HepG2 (cell line): ENCODE data around the gene STUB1. TPM values are rescaled to one million over a fixed set of nuclear protein-coding genes. Genes with fewer than 3 reads are reported as not detected.
A peak's percentile ranks its signal among the peaks of the same experiment; 100 is the strongest.

Experiments
- ARNTL ChIP-seq: sonication (generic); formaldehyde crosslinking; IDR thresholded peaks from 2 replicates; pipeline ENCODE4 v1.4.0; 2020; ENCODE audit warnings: mild to moderate bottlenecking, missing genetic modification reagents
- ASH2L ChIP-seq: fragments of 300-600, 200-600 bp; sonication (generic); IDR thresholded peaks from 2 replicates; pipeline ENCODE4 v1.7.0; 2017; ENCODE audit warnings: low read depth, mild to moderate bottlenecking, moderate library complexity, mixed read lengths, low read length; ENCODE audit not compliant: insufficient read length
- LBX2 ChIP-seq: sonication (generic); formaldehyde crosslinking; IDR thresholded peaks from 2 replicates; pipeline ENCODE4 v1.5.0; 2020; ENCODE audit warnings: missing genetic modification reagents, mild to moderate bottlenecking, borderline replicate concordance
- MYC ChIP-seq: sonication (generic); formaldehyde crosslinking; IDR thresholded peaks from 2 replicates; pipeline ENCODE4 v1.9.0; 2021; ENCODE audit warnings: missing genetic modification reagents, borderline replicate concordance
- NR2F2 ChIP-seq: IDR thresholded peaks from 2 replicates; pipeline ENCODE4 v1.6.1; 2012; ENCODE audit warnings: low read depth, inconsistent platforms, borderline replicate concordance
- PAF1 ChIP-seq: IDR thresholded peaks from 2 replicates; pipeline ENCODE4 v1.6.1; 2016; ENCODE audit warnings: missing genetic modification reagents, missing compliant biosample characterization
- POGK ChIP-seq: sonication (generic); formaldehyde crosslinking; conservative IDR thresholded peaks from 2 replicates; pipeline ENCODE4 v1.8.0; 2022; ENCODE audit warnings: mild to moderate bottlenecking, moderate library complexity, missing genetic modification reagents
- STAT5B ChIP-seq: sonication (generic); formaldehyde crosslinking; IDR thresholded peaks from 2 replicates; pipeline ENCODE4 v1.4.0; 2020; ENCODE audit warnings: missing genetic modification reagents
- ZBTB40 ChIP-seq, 2 experiments: fragments of 450-650 bp in 1 of 2; sonication (generic) in 1 of 2; formaldehyde crosslinking in 1 of 2; IDR thresholded peaks; 2 replicates each; pipeline versions ENCODE4 v1.6.1 to v1.8.0; 2016 to 2022; ENCODE audit warnings: antibody characterized with exemption in 1 of 2, mild to moderate bottlenecking in 1 of 2, missing genetic modification reagents in 1 of 2
- ZNF263 ChIP-seq: sonication (generic); formaldehyde crosslinking; IDR thresholded peaks from 2 replicates; pipeline ENCODE4 v1.4.0; 2020; ENCODE audit warnings: missing genetic modification reagents
- ZNF512 ChIP-seq: sonication (generic); formaldehyde crosslinking; IDR thresholded peaks from 2 replicates; pipeline ENCODE4 v1.4.0; 2020; ENCODE audit warnings: mild to moderate bottlenecking, missing genetic modification reagents
- ZNF549 ChIP-seq: sonication (generic); formaldehyde crosslinking; IDR thresholded peaks from 2 replicates; pipeline ENCODE4 v1.5.0; 2020; ENCODE audit warnings: missing genetic modification reagents
- ZNF747 ChIP-seq: sonication (generic); formaldehyde crosslinking; IDR thresholded peaks from 2 replicates; pipeline ENCODE4 v1.8.1; 2023; ENCODE audit warnings: missing genetic modification reagents, mild to moderate bottlenecking, borderline replicate concordance
- ZNF75D ChIP-seq: sonication (generic); formaldehyde crosslinking; IDR thresholded peaks from 2 replicates; pipeline ENCODE4 v1.8.1; 2023; ENCODE audit warnings: missing genetic modification reagents, mild to moderate bottlenecking, borderline replicate concordance
- polyA plus RNA-seq, 8 experiments: library from polyadenylated mRNA; depleted of rRNA in 3 of 8; stranded (reverse) in 7 of 8; unstranded in 1 of 8; fragments of >200 nt; fragmentation: Illumina TruSeq in 4 of 8; extraction: Trizol in 4 of 8; gene quantifications; 2 replicates each; pipeline versions ENCODE4 v1.2.1 to v1.2.3, GENCODE V29; 2011 to 2016; ENCODE audit warnings: low read depth in 4 of 8, missing spikeins in 1 of 8, mixed read lengths in 1 of 8; ENCODE audit not compliant: insufficient read depth in 1 of 8
- total RNA-seq, 5 experiments: library from RNA; depleted of rRNA; stranded (reverse); fragments of >200 nt; fragmentation: Illumina TruSeq; extraction: Trizol; gene quantifications; 2 replicates each; pipeline ENCODE4 v1.2.3, GENCODE V29; 2016; ENCODE audit warnings: low read depth in 1 of 5

Gene STUB1
- total and polyA plus RNA-seq, 2 of the 13 experiments (the other 11 are each of a cell fraction or from before 2014, with no cell fraction given), result 52.9 to 78.2 TPM

GRCh38 chr16:679814-680624 lies at the start of gene STUB1 (continued):
- no peak for TF ChIP-seq ZBTB40 (IDR thresholded peaks at IDR 0.05)
- no peak; the same call in 1 of the 2 replicates for TF ChIP-seq ZBTB40 (CRISPR knock-in tag; IDR thresholded peaks at IDR 0.05)
- no peak for TF ChIP-seq PAF1 (CRISPR knock-in tag)
- TF ChIP-seq ZNF75D, result no peak
- no peak for TF ChIP-seq ZNF549 (CRISPR knock-in tag)
- no peak for TF ChIP-seq ZNF747 (CRISPR knock-in tag)
- peak; percentile 42; the same call in 1 of the 2 replicates for TF ChIP-seq ZNF263 (CRISPR knock-in tag)
- no peak for TF ChIP-seq ARNTL (CRISPR knock-in tag)
- no peak for TF ChIP-seq LBX2
- no peak for TF ChIP-seq POGK
- TF ChIP-seq STAT5B (CRISPR knock-in tag), result no peak
- peak; percentile 70 for TF ChIP-seq MYC (CRISPR knock-in tag)
- TF ChIP-seq ZNF512, result no peak
- TF ChIP-seq ASH2L, result peak; percentile 14
- TF ChIP-seq NR2F2, result no peak
